ENCODE data around the gene LMAN1.

DNA sequence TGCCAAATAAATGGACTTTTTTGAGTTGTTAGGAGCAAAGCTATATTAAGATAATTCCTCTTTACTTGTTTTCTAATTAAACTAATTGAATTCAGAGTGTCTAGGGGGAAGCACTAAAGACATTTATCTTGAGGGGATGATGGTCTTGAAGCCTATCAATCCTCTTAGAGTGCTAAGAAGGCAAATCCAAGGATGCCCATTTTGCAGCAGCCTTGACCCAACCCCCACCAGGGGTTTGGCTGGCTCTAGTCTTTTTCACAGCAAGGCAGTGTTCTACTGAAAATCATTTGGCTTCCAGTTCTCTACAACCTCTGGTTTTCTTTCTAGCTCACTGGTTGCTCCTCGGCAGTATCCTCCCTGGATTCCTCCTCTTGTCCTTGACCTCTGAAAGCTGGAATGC is 79.3 kb downstream of the LMAN1 start:
- TF ChIP-seq, protein P1, sequence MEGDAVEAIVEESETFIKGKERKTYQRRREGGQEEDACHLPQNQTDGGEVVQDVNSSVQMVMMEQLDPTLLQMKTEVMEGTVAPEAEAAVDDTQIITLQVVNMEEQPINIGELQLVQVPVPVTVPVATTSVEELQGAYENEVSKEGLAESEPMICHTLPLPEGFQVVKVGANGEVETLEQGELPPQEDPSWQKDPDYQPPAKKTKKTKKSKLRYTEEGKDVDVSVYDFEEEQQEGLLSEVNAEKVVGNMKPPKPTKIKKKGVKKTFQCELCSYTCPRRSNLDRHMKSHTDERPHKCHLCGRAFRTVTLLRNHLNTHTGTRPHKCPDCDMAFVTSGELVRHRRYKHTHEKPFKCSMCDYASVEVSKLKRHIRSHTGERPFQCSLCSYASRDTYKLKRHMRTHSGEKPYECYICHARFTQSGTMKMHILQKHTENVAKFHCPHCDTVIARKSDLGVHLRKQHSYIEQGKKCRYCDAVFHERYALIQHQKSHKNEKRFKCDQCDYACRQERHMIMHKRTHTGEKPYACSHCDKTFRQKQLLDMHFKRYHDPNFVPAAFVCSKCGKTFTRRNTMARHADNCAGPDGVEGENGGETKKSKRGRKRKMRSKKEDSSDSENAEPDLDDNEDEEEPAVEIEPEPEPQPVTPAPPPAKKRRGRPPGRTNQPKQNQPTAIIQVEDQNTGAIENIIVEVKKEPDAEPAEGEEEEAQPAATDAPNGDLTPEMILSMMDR (conservative IDR thresholded peaks at IDR 0.05) = no peak
- no peak for TF ChIP-seq ZFX (IDR thresholded peaks at IDR 0.05)
